T-cell (primary cell): ENCODE data around the gene HES7. TPM values are rescaled to one million over a fixed set of nuclear protein-coding genes. Genes with fewer than 3 reads are reported as not detected.

Source experiments
- ATAC-seq, 4 experiments: fragments of 200-7000 bp in 3 of 4; fragments of 150-1000 bp in 1 of 4; cut with Tn5 transposase; replicated peaks in 1 of 4; 1 replicate in 3 of 4; 2 replicates in 1 of 4; pipeline ENCODE4 v1.10.0; 2021; ENCODE audit warnings: moderate library complexity in 3 of 4, mild to moderate bottlenecking in 2 of 4, moderate number of reproducible peaks in 1 of 4
- CTCF ChIA-PET, 2 donors: fragments of 300-600 bp; sonication (Branson Sonifier 250); formaldehyde crosslinking; loops; one replicate each; lab custom pipeline; 2022; ENCODE audit warnings: antibody characterized with exemption in 2 of 2; lab: Charles Lee
- POLR2A ChIA-PET, 2 donors: fragments of 300-600 bp; sonication (Branson Sonifier 250); formaldehyde crosslinking; loops; one replicate each; lab custom pipeline; 2022; ENCODE audit warnings: antibody characterized with exemption in 2 of 2; lab: Charles Lee
- DNase-seq, 35 experiments: peaks; one replicate each; pipeline versions ENCODE4 v3.0.0 to v3.0.0-alpha.2; 2013 to 2023
- H3K27ac ChIP-seq: one replicate; pipeline ENCODE4 v1.5.1; 2013; ENCODE audit warnings: low read length
- H3K27me3 ChIP-seq, 2 experiments: replicated peaks in 1 of 2; 1 replicate in 1 of 2; 2 replicates in 1 of 2; pipeline versions ENCODE4 v1.6.1 to v1.7.0; 2013; ENCODE audit warnings: low read length in 1 of 2, mixed read lengths in 1 of 2; ENCODE audit not compliant: control insufficient read depth in 2 of 2, insufficient read depth in 2 of 2; ENCODE audit errors: extremely low read depth in 1 of 2
- H3K36me3 ChIP-seq, 2 donors: 1 replicate in 1 of 2; 2 replicates in 1 of 2; pipeline versions ENCODE4 v1.6.1 to v1.7.0; 2013; ENCODE audit warnings: low read length in 1 of 2; ENCODE audit not compliant: control insufficient read depth in 2 of 2, insufficient read depth in 1 of 2; ENCODE audit errors: extremely low read depth in 1 of 2
- H3K4me1 ChIP-seq, 2 experiments: 1 replicate in 1 of 2; 2 replicates in 1 of 2; pipeline versions ENCODE4 v1.6.1 to v1.7.0; 2013; ENCODE audit warnings: low read length in 2 of 2, mixed read lengths in 1 of 2; ENCODE audit not compliant: insufficient read depth in 2 of 2, control insufficient read depth in 1 of 2; ENCODE audit errors: extremely low read depth in 1 of 2
- H3K4me3 ChIP-seq, 2 donors: 1 replicate in 1 of 2; 2 replicates in 1 of 2; pipeline versions ENCODE4 v1.5.1 to v1.7.0; 2013; ENCODE audit warnings: mild to moderate bottlenecking in 2 of 2, low read length in 1 of 2, moderate library complexity in 1 of 2; ENCODE audit not compliant: control insufficient read depth in 1 of 2; ENCODE audit errors: extremely low read depth in 1 of 2
- H3K9me3 ChIP-seq: 2 replicates; pipeline ENCODE4 v1.7.0; 2013
- H3K27ac Mint-ChIP-seq, 2 donors: one replicate each; pipeline ENCODE4 v1.8.0; 2020 to 2021; ENCODE audit warnings: mild to moderate bottlenecking in 2 of 2, mixed read lengths in 2 of 2
- H3K27me3 Mint-ChIP-seq, 2 donors: one replicate each; pipeline ENCODE4 v1.8.0; 2021 to 2022; ENCODE audit warnings: mixed read lengths in 2 of 2
- H3K36me3 Mint-ChIP-seq: one replicate; pipeline ENCODE4 v1.8.0; 2021; ENCODE audit warnings: mixed read lengths
- H3K4me1 Mint-ChIP-seq, 3 donors: one replicate each; pipeline ENCODE4 v1.8.0; 2020 to 2022; ENCODE audit warnings: mixed read lengths in 3 of 3, mild to moderate bottlenecking in 1 of 3
- H3K4me3 Mint-ChIP-seq, 3 donors: one replicate each; pipeline ENCODE4 v1.8.0; 2020 to 2022; ENCODE audit warnings: mild to moderate bottlenecking in 3 of 3, mixed read lengths in 3 of 3, moderate library complexity in 3 of 3
- H3K9me3 Mint-ChIP-seq, 3 donors: one replicate each; pipeline ENCODE4 v1.8.0; 2020 to 2022; ENCODE audit warnings: mixed read lengths in 3 of 3
- WGBS: methylation state at CpG from one replicate; pipeline ENCODE4 v1.1.5; 2013; ENCODE audit warnings: missing lambda C conversion rate; ENCODE audit not compliant: insufficient coverage; 5-methylcytosine and 5-hydroxymethylcytosine counted together
- total RNA-seq, 35 experiments: library from RNA in 6 of 35; stranded (reverse) in 6 of 35; fragments of 120-200 nt in 1 of 35; gene quantifications; one replicate each; pipeline versions ENCODE4 v1.2.1 to v1.2.4 and lab custom pipeline; 2013 to 2026

Gene HES7
- total RNA-seq, 5 donors from 2014 or later (not counting 1 experiment from before 2014, with no cell fraction given) = 0.16 to 1.6 (median 0.23) TPM; not detected in 2

DNA sequence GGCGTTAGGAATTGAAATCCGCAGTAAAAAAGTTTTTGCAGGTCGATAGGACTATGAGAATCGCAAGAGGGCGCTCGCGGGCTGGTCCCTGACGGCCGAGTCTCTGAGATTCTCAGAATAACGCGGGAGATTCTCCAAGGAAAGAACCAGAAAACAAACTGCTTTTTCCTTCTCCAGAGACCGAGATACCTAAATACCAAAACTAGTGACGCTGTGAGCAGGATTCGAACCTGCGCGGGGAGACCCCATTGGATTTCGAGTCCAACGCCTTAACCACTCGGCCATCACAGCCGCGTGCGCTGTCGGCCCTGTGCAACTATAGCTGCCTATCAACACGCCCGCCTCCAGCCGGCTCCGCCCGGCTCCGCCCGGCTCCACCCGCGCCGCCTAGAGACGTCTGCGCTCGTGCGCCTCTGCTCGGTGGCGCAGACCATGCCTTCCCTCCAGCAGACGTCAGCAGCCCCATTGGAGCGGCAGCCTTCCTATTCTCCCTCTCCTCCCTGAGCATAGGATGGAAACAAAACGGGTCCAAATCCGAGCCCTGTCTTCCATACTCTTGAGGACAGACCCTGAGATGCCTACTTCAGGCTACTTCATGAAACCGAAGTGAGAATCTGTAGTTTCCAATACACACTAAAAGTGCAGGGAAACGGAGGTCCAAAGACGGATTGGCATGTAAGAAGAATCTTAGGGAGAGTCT is 14.9 kb upstream of the HES7 start:
- H3K27me3 Mint-ChIP-seq = no peaks in the 10 kb centered on the region
- ChIA-PET CTCF (interaction anchor here (0.6 to 2.6 kb wide), 15 partner anchors 9 to 594 kb away, joined by 3 to 23 read pairs (median 5); no protein-coding TSS in a partner anchor), POLR2A (interaction anchor here (1.0 to 1.4 kb wide), 5 partner anchors 9 to 109 kb away, joined by 3 to 7 read pairs (median 5); partner anchors contain the start of gene CTC1 (in 1 of the 2))
- ATAC-seq = peak; percentile 80 to 97 (median 94)
- no peak overlapping the region for H3K27ac Mint-ChIP-seq
- Histone ChIP-seq H3K27me3 (peaks cover 0 to 3% of the 10 kb centered on the region in 2 experiments), H3K36me3 (peaks cover 13 to 38% of the 10 kb centered on the region in 2 donors), H3K9me3 (no peaks in the 10 kb centered on the region), H3K4me3 (peak overlapping the region; percentile 68 to 74), H3K27ac (peak overlapping the region; percentile 97), H3K4me1 (peaks cover 10 to 28% of the 10 kb centered on the region in 2 experiments)
- H3K4me3 Mint-ChIP-seq = no peak overlapping the region
- peaks cover 0 to 12% (median 2%) of the 10 kb centered on the region in 3 donors for H3K4me1 Mint-ChIP-seq
- DNase-seq = peak; percentile 89 to 98 (median 94)
- H3K9me3 Mint-ChIP-seq = no peaks in the 10 kb centered on the region
- H3K36me3 Mint-ChIP-seq = peaks cover 17% of the 10 kb centered on the region
- WGBS = under 1% methylated on average over 42 of the region's 46 CpGs

DNA sequence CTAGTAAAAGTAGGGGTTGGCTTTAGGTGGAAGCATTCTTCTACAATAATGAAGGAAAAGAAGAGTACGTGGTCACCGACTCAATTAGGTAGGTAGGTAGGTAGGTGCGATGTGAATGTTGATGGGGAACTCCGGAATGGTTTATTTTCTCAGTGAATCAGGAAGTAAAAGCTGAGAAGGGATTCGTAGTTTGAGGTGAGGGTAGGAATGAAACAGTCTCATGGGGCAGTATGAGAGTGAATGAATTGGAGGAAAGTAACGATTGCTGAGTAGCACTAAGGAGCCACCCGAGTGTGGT is 14.4 kb upstream of the HES7 start:
- Mint-ChIP-seq H3K4me1 (peaks cover 0 to 9% (median 2%) of the 10 kb centered on the region in 3 donors), H3K4me3 (no peak overlapping the region), H3K9me3 (no peaks in the 10 kb centered on the region), H3K36me3 (peaks cover 14% of the 10 kb centered on the region), H3K27me3 (no peaks in the 10 kb centered on the region), H3K27ac (no peak overlapping the region)
- H3K36me3 ChIP-seq = peaks cover 11 to 33% of the 10 kb centered on the region in 2 donors
- ChIA-PET CTCF (interaction anchor here (0.6 to 2.6 kb wide), 17 partner anchors 10 to 595 kb away, joined by 3 to 23 read pairs (median 5); no protein-coding TSS in a partner anchor), POLR2A (interaction anchor here (0.5 to 1.2 kb wide), 7 partner anchors 8 to 907 kb away, joined by 3 to 7 read pairs (median 5); partner anchors contain the start of gene CTC1 (in 1 of the 2))
- H3K4me3 ChIP-seq = peak overlapping the region; percentile 68 to 74
- no peaks in the 10 kb centered on the region for H3K9me3 ChIP-seq
- ATAC-seq (peak in 2 of 4 experiments; percentile 0), DNase-seq (no peak)
- peaks cover 0 to 7% of the 10 kb centered on the region in 2 experiments for H3K27me3 ChIP-seq
- 0% methylated on average over 5 of the region's 7 CpGs for WGBS
- peaks cover 10 to 28% of the 10 kb centered on the region in 2 experiments for H3K4me1 ChIP-seq
- H3K27ac ChIP-seq = peak overlapping the region; percentile 97

DNA sequence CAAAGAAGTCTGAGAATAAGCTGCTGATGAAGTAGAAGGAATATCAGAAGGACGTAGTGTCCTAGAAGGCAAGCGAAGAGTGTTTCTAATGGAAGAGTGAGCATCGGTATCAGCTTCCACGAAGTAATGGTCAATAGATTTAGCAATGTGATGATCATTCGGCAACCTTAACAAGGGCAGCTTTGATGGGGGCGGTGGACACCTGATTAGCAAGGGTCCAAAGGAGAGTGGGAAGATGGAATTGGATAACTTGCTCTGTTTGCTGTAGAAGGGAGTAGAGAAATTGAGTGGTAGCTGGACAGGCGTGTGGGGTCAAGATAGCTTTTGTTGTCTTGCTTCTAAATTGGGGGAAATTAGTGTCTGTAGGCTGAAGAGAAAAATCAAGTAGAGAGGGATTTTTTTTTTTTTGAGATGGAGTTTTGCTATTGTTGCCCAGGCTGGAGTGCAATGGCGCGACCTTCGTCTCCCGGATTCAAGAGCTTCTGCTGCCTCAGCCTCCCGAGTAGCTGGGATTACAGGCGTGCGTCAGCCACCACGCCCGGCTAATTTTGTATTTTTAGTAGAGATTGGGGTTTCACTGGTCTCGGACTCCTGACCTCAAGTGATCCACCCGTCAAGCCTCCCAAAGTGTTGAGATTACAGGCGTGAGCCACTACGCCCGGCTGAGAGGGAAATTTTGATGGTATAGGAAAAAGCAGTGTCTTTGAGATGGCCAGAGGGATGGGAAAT is 13.9 kb upstream of the HES7 start:
- peak in 2 of 35 experiments; percentile 7 to 17 for DNase-seq
- Histone ChIP-seq H3K4me1 (peaks cover 10 to 28% of the 10 kb centered on the region in 2 experiments), H3K27ac (peak overlapping the region; percentile 97)

DNA sequence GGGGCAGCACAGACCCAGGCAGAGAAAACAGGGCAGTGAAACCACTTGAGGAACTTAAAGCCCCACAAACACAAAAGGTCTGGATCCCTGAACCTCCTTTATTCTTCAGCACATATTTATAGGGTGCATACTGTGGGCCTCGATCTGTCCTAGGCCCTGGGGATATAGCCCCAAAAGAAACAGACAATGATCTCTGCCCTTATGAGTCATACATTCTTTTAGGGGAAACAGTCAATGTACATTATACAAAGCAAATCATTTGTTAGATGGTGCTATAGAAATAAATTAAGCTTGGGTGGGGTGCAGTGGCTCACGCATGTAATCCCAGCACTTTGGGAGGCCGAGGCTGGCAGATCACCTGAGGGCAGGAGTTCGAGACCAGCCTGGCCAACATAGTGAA is 10.0 kb upstream of the HES7 start:
- Mint-ChIP-seq H3K27ac (no peak overlapping the region), H3K4me1 (peaks cover 0 to 2% (median 0%) of the 10 kb centered on the region in 3 donors), H3K27me3 (no peaks in the 10 kb centered on the region), H3K4me3 (no peak overlapping the region), H3K9me3 (no peaks in the 10 kb centered on the region), H3K36me3 (no peaks in the 10 kb centered on the region)
- Histone ChIP-seq H3K4me3 (no peak overlapping the region), H3K9me3 (no peaks in the 10 kb centered on the region), H3K27ac (no peak overlapping the region), H3K4me1 (peaks cover 4 to 14% of the 10 kb centered on the region in 2 experiments), H3K27me3 (peaks cover 0 to 16% of the 10 kb centered on the region in 2 experiments), H3K36me3 (no peaks in the 10 kb centered on the region)
- ATAC-seq (no peak), DNase-seq (no peak)
- CTCF ChIA-PET = interaction anchor here in 1 of 2 donors (1.0 kb wide), 1 partner anchor 88 kb away, joined by 3 read pairs; no protein-coding TSS in a partner anchor
- 70% methylated on average over 3 of the region's 4 CpGs for WGBS
- POLR2A ChIA-PET = interaction anchor here (0.6 kb wide), 4 partner anchors 15 to 180 kb away, joined by 3 to 5 read pairs (median 3); no protein-coding TSS in a partner anchor

More for the DNA sequence above, 13.9 kb upstream of the HES7 start:
- H3K9me3 ChIP-seq = no peaks in the 10 kb centered on the region
- no peak overlapping the region for H3K27ac Mint-ChIP-seq
- H3K36me3 Mint-ChIP-seq = peaks cover 14% of the 10 kb centered on the region
- H3K4me1 Mint-ChIP-seq = peaks cover 0 to 9% (median 2%) of the 10 kb centered on the region in 3 donors
- no peak for ATAC-seq
- peaks cover 0 to 11% of the 10 kb centered on the region in 2 experiments for H3K27me3 ChIP-seq
- ChIA-PET CTCF (interaction anchor here (0.6 to 2.6 kb wide), 11 partner anchors 13 to 595 kb away, joined by 3 to 23 read pairs (median 5); partner anchors contain the start of gene TMEM107 (in 1 of the 2)), POLR2A (interaction anchor here (0.5 to 1.1 kb wide), 4 partner anchors 8 to 906 kb away, joined by 3 to 7 read pairs (median 5); no protein-coding TSS in a partner anchor)
- H3K4me3 ChIP-seq = peak overlapping the region; percentile 68 to 74
- no peak overlapping the region for H3K4me3 Mint-ChIP-seq
- WGBS = 36% methylated on average over 16 of the region's 21 CpGs
- H3K36me3 ChIP-seq = peaks cover 11 to 30% of the 10 kb centered on the region in 2 donors
- H3K9me3 Mint-ChIP-seq = no peaks in the 10 kb centered on the region
- H3K27me3 Mint-ChIP-seq = no peaks in the 10 kb centered on the region

DNA sequence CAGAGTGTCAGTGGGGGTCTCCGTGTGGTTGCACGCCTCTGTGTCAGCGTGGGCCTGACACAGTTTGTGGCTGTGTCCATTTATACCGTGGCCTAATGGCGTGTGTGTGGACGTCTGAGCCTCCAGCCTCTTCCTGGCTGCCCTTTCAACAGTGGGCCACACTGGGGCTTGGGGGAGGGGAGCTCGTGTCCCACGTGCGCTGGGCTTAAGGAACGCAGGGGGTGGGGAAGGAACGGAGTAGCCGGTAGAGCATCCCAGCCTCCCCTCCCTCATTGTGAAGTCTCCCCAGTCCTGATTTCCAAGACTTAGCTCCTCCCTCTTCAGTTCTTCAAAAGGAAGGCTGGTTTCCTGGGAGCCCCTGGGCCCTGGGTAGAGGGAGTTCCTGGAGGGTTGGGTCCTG is 9.5 kb upstream of the HES7 start:
- H3K4me3 Mint-ChIP-seq = no peak overlapping the region
- peaks cover 3 to 9% of the 10 kb centered on the region in 2 experiments for H3K4me1 ChIP-seq
- peaks cover 0 to 16% of the 10 kb centered on the region in 2 experiments for H3K27me3 ChIP-seq
- CTCF ChIA-PET = interaction anchor here in 1 of 2 donors (0.7 kb wide), 1 partner anchor 50 kb away, joined by 4 read pairs; no protein-coding TSS in a partner anchor
- H3K4me1 Mint-ChIP-seq = peaks cover 0 to 2% (median 0%) of the 10 kb centered on the region in 3 donors
- H3K27ac ChIP-seq = no peak overlapping the region
- no peaks in the 10 kb centered on the region for H3K36me3 ChIP-seq
- DNase-seq = no peak
- no peaks in the 10 kb centered on the region for H3K9me3 Mint-ChIP-seq
- H3K27me3 Mint-ChIP-seq = no peaks in the 10 kb centered on the region
- H3K4me3 ChIP-seq = no peak overlapping the region
- ATAC-seq = peak in 1 of 4 experiments; percentile 6
- POLR2A ChIA-PET = interaction anchor here in 1 of 2 donors (0.6 kb wide), 1 partner anchor 180 kb away, joined by 3 read pairs; no protein-coding TSS in a partner anchor
- H3K9me3 ChIP-seq = no peaks in the 10 kb centered on the region
- H3K27ac Mint-ChIP-seq = no peak overlapping the region
- WGBS = 92% methylated on average over 4 of the region's 12 CpGs
- H3K36me3 Mint-ChIP-seq = no peaks in the 10 kb centered on the region
